HS-27A (cell line): ENCODE results near the gene TCF4.

Experiments used
- DNase-seq: peaks from one replicate; pipeline ENCODE4 v3.0.0-alpha.2; 2012; ENCODE audit warnings: low read depth, missing footprints

Gene TCF4

DNA sequence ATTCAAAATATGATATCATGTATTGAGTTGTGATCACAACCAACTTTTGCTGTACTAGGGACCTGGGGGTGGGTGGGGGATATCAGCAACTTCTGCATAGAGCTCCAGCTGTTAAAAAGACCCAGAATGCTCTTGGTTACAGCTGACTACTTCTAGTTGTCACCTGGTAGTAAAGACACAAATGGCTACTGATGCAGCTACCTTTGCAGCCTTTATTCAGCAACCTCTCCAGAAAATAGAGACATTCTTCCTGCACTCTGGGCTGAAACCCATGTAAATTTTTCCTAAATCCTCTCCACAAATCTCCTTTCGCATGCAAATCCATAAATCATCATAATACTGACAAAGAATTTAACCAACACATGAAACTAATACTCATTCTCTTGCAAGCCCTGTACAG, 238.3 kb downstream of the TCF4 start:
- no peak for DNase-seq

DNA sequence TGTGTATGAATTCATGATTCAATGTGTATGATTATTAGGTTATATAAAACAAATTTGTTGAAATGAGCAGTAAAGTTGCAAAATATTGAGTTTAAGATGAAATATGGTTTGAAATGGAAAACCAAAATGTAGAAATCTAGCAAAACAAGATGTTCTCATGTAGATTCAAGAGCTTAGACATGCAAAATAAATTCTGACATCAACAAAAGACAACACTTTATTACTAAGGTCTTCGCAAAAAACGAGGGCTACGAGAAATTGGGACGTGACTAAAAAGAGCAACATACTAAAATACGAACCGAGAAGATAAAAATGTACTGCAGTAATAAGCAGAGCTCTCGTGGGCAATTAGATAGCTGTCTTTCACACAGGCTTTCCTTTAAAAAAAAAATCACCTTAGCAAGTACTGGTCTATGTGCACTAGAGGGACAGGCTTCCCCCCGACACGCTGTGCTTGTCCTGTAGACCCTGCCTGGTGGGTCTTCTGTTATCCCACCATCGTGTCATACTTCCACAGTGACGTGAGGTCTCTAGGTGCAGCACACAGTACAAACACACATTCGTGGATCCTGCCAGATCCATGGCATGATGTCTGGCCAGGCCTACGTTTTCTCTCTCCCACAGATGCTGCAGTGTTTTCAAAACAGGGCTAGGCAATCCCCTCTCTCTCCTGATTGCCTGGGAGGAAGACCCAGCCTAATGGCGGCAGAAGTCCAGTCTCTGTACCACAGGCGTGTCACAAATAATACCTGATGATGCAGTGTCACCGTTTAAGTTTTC, 240.8 kb downstream of the TCF4 start:
- no peak for DNase-seq

DNA sequence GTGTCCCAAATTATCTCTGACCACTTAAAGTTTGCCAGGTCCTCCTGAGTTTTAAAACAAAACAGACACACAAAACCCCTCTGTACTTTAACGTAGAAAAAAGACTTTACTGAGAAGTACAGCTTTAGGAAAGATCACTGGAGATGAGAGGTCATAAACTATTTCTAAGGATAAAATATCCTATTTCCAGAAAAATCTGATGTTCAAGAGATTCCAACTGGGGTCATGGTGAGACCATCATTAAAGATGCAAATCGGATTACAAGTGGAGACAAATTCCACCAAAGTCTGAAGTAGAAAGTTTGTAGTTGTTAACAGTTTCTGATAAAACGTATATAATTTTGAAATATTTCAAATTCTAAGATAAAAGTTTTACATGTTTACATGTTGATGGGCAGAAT, 241.6 kb downstream of the TCF4 start:
- DNase-seq = no peak

DNA sequence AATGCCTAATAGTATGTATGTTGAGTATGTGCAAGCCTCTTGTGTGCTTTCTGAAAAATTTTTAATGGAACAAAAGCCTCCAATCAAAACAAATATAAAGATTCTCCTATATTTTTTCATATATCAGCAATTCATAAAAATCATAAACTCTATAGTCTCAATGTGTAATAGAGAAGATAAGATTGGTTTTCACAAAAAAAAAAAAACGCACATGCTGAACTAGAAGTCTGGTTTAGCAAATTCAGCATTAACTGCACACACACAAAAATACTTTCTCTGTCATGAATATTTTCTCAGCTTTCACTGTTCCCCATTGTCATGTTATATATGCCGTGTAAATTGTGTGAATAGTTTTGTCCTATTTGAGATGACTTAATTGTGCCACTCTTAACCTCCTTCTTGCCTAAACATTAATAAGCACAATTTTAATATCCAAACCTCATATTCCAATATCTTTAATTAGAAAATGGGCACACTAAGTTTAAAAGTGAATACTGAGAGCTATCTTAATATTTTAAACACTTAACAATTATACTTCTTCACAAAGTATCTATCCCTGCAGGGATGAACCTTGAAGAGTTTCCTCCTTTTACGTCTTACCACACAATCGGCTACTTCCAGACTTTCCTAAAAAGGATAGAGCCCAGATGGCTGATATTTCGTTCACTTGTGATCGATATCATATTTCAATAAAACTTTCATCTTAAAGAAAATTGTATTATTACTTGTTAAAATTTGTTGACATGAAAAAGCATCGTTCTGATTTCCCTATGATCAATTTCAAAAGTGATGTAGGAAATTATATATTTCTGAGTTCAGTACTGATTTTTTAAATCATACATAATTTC, 242.7 kb downstream of the TCF4 start:
- no peak for DNase-seq

DNA sequence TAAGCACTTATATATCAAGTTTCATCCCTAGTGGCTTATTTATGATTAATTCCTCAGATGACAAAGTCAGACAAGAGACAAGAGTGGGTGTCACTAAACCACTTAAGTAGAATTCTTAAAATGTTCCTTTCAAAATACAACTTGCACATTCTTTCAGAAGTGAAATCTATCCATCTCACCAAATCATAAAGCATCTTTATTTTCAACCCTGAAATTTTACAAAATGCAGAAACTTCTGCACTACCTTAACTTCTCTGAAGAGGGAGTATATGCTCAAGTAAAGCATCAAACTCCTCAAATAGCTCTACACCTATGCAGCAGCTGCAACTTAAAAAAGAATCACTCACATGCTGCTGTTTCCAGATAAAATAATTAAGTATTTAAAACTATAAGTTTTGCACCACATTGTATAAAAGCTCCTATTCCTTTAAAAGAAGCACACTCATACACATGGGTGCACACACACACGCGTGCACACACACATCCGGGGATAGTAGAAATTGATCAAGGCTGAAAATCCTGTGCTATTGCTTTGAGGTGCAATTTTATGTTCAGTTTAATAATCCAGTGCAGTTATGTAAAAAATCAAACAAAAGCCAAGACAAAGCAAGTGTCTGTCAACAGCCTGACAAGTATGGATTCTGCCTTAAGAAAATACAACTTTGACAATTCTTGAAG, 244.5 kb downstream of the TCF4 start:
- no peak for DNase-seq

DNA sequence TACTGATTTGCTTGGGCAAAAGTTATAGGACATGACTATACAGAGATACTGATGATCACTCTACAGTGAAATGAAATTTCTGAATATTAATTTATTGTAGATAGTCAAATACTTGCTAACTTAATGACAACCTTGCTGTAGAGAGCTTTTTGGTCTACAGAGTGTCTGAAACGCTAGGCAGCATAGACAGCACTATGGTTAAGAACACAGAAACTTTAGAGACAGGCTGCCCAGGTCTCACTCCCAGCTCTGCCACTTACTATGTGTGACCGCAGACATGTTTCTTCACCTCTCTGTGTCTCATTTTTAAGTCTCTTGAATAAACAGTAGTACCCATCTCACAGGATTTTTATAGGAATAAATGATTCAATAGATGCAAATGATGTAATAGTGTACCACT, 247.0 kb downstream of the TCF4 start:
- no peak for DNase-seq

DNA sequence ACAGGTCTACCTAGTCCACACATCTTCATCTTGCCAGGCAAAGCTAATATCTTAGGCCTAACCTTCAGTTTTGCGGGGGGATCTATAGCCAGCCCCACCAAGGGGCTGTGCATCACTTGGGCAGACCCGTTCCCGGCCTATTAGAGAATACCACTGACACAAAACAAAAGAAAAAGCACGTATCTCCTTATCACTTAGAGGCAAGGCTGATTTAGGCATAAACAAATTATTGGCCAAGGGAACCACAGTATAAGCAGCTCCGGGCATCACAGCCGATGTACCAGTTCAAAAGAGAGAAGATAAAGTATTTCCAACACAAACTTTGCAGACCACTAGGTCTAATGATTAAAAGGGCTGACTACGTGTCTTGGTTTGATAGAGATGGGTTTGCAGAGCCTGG, 248.0 kb downstream of the TCF4 start:
- DNase-seq = no peak

DNA sequence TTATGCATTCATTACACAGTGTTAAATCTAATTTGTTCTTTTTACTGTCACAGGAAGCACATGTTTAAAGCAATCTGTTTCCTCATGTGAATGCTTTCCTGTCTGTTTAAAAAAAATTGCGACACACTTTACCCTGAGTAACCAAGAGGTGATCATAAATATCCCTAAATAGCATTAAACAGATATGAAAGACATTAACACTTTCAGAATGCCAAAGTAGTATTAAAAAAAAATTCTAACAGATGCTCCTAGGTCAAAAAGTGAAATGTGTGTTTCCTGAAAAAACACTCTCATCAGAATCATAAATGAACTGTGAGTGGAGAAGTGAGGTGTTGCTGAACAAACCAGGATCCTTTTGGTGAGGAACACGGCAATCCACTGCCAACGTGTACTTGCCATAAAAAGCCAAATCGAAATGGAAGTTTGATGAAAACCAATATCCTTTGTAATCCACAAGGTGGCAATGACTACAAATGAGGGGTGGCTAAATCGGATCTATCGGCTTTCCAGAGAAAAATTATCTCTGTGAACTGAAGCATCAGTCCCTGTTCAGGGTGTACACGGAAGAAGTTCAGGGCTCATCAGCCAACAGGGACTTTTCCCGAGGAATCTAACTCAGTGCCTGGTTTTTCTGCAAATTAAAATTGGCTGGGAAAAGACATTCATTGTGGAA, 248.9 kb downstream of the TCF4 start:
- DNase-seq = no peak

DNA sequence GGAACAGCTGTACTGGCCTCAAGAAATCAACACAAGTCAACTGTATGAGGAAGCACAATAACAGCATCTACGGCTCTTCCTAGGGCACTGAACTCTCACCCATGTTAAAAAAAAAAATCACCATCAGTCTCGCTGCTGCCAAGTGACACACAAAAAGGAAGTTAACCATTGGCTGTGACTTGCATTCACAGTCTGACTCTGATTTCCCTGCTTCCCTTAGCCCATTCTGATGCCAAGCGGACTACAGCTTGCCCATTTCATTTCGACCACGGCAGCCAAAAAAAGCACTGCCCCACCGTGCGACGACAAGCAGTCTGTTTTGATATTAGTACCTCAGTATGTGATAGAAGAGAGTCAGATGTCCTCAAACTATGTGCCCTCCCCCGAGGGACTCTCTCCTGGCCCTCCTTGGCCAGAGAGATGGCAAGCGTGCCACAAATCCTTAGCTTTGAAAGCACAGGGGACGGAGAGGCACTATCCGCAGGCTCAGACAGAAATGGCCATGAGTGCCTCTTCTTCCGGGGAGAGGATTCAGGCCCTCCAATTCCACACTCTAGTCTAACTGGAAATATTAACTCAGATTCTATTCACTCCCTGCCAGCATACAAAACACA, 250.0 kb downstream of the TCF4 start:
- no peak for DNase-seq

DNA sequence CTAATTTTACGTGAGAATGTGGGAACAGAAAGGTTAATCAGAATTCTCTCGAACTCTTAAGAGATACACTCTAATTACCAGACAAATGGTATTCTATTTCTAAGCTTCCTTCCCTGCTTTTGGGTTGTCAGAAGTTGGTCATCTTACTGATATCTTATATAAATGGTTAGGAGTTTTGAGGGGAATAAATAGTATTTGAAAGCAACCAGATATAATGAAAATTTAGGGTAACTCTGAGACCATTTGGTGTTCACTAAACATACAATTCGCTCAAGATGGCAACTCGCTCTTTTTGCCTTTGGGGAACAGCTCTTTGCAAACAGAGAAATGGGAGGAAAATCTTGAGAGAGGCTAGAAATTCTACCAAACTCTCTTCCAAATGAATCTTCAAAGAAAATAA, 250.9 kb downstream of the TCF4 start:
- no peak for DNase-seq

DNA sequence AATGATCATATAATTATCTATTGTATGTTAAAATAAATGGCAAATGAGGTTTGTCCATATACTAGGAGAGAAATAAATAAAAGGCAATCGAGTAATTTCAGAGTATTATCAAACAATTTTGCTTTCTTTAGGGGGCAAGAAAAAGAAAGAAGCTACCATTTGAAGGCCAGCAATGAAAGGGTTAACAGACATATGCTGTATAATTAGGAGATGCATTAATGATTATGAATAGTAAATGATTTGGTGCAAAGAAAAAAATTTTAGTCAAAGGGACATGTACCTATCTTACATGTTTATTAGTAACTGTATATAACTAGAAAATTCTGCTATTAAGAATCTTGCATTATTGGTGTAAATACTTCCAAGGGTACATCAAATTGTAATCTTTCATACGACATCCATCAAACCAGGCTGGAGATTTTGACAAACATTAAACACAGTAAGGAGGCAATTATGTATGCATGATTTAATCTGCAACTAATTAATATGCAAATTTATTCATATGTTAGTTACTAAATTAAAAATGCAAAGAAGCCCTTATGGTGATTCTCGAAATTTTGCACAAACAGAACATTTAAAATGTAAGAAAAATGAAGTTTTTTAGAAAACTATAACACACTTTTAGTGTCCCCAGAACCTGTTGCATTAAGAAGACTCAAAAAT, 251.4 kb downstream of the TCF4 start:
- DNase-seq = no peak

DNA sequence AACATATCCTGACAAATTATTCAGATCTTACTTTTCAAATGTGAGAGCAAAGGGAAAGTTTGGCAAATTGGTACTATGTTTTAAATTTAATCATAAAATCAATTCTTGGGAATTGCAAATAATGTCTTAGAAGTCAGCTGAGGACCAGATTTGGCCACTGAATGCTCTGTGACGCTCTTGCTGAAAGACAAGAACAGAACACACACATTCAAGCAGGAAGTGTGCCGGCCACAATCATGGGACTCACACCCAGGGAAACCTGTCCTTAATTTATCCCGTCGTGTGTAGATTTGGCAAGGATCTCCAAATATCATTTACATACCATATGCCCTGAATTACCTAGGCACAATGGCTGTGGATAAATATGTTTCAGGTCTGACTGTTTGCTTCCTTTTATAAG, 253.1 kb downstream of the TCF4 start:
- DNase-seq = no peak

DNA sequence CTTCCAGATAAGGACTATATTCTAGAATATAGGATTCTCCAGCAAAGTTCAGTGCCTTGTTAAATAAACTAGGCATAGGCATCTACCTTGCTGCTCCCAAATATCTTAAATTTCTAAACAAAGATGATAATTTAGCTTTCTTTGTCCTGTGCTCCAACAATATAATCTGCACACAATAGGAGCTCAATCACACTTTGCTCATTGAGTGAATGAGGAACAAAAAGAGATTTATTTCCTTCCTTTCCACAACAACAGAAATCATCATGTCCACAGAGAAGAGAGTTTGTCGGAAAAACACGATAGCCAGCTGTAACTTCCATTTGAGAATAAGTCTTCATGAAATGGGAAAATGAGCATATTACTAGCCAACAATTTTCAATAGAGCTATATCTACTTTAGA, 256.7 kb downstream of the TCF4 start:
- DNase-seq = no peak

DNA sequence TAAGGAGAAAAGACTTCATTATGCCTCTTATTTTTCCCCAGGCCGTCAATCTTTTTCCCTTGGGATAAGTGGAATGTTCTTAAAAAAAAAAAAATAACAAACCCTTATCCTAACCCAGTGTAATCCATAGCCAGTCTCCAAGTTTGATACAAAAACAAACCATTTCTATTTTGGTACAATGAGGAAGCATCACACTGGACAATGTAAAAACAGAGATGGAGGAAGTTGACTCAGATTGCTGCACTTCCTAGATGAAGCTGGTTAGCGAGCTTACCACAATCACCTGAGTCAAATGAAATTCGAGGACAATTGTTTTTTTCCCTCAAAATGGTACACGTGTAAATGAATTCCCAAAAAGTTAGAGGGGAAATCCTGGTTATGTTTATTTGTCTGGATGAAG, 259.7 kb downstream of the TCF4 start:
- DNase-seq = no peak

DNA sequence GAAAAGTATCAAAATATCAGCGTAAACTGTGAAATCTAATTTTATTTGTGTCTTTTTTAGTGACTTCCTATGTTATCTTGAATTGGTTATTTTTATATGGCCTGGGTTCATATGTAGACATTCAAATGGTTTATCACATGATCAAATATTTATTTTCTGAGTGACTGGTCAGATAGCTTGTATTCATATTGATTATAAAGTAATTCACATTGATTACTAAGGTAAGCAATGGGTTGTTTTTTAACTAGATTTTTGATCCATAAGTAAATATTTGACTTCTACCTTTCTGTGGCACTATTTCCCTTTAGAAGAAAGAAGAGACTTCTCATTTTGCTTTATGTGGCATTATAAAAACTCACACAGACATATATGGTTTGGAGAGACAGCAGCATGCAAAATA, 260.5 kb downstream of the TCF4 start:
- DNase-seq = no peak

DNA sequence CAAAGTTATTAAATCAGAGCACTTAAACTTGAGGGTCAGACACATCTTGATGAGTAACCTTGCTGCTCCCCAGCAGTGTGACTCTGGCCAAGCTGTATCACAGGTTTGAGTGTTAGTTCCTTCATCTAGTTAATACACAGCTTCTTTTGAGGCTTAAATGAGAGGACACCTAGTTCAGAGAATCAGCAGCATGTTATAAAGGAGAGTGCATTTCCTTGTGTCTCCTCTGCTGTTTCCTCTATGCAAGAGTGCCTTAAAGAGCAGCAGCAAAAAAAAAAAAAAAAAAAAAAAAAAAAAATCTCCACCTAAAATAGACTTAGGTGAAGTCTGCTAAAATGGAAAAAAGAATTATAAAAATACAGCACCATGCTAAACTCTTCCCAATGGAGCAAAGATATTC, 261.9 kb downstream of the TCF4 start:
- DNase-seq = no peak

DNA sequence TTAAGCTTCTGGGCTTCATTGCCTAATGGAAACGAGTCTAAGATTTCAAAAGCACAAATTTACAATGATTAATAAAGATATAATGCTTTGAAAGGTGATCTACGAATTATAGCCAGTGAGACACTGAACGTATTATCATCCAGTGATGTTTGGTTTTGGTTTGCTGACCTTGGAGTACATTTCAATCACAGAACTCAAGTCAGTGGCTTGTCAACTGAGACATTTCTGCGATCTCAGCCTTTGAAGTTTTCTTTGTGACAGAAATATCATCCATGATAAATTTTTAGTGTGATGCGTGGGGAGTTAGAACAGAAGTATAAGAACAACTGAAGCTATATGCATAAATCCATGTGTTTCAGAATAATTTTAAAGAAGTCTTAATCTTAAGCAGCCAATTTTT, 263.8 kb downstream of the TCF4 start:
- DNase-seq = no peak

DNA sequence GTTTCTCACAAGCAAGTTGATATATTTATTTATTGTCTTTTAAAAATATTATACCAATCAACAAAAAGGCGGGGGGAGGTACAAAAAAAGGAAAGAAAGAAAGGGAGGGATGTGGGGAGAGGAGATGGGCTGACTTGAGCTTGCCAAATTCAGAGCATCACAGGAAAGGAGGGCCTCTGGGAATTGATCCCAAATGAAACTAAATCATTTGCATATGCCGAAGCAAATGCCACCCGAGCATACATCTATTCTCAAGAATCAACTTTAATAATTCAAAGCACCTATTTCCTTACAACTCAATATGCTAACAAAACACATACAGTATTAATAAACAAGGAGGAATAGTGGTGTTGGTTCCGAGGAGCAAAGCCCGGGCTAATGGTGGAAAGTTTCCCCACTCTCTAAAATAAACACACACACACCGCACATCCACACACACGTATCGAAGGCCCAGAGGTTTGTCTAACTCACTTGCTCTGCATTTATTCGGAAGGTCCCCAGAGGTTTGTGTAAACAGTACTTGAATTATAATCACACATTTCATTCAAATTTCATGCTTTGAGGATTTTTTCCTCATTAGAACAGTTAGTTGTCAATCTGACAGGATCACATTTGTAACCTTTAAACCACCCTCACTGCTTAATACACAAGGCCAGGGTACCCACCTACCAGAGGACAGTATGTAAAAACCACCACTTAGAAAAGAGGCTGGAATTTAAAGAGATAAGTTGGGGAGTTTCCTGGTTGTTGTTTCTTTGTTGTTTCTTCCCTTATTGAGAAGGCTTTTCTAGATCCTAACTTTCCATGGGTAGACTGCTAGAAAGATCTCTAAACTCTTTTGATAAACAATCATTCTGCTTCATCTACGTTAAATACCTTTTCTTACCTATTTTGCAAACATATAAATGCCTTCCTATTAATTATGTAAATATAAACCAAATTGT, 264.7 kb downstream of the TCF4 start:
- DNase-seq = no peak

DNA sequence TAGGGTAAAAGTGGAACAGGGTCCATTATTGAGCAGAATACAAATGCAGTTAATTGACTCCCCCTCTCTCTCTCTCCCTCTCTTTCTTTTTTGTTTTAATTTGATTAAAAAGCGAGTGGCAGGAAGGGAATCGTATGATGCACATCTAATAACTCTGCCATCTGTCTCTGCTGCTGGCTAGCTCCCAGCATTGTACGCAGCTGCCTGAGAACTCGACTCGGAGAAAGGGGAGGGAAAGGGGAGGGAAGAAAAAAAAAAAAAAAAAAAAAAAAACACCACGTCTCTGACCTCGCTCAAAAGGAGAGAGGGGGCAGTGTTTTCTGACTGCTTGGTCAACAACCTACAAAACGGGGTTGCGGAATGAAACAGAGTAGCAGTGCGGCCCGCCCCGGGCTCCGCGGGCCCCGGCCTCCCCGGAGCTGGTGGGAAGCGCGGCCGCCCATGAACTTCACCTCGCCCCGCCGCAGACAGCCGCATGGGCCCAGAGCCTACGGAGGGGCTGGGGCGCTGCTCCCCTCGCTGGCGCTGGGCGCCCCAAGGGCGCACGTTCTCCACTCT, 265.7 kb downstream of the TCF4 start:
- no peak for DNase-seq
